Right cardiac atrium (tissue), 5 donors: ENCODE results near the gene PDE4D. TPM values are rescaled to one million over a fixed set of nuclear protein-coding genes. Genes with fewer than 3 reads are reported as not detected.
A peak's percentile ranks its signal among the peaks of the same experiment; 100 is the strongest.

ENCODE experiments used
- ATAC-seq, 2 donors: fragments of 200-7000 bp; cut with Tn5 transposase; one replicate each; pipeline versions ENCODE4 v1.8.0 to v1.9.1; 2020; ENCODE audit warnings: moderate library complexity in 2 of 2, mild to moderate bottlenecking in 1 of 2
- DNase-seq, 3 donors: peaks; one replicate each; pipeline ENCODE4 v3.0.0-alpha.2; 2020
- H3K27ac ChIP-seq: one replicate; pipeline ENCODE4 v1.5.1; 2013; ENCODE audit warnings: mild to moderate bottlenecking, low read length, control low read depth, moderate library complexity
- H3K27me3 ChIP-seq: one replicate; pipeline ENCODE4 v1.6.1; 2013; ENCODE audit not compliant: control insufficient read depth, insufficient read depth
- H3K4me1 ChIP-seq: one replicate; pipeline ENCODE4 v1.6.1; 2013; ENCODE audit warnings: low read length; ENCODE audit not compliant: control insufficient read depth, insufficient read depth
- H3K4me3 ChIP-seq: one replicate; pipeline ENCODE4 v1.5.1; 2013; ENCODE audit warnings: low read length, control low read depth
- H3K9me3 ChIP-seq: one replicate; pipeline ENCODE4 v1.6.1; 2013; ENCODE audit warnings: low read length; ENCODE audit not compliant: control insufficient read depth
- WGBS: extraction: QIAGEN DNeasy Blood & Tissue Kit; methylation state at CpG from one replicate; pipeline ENCODE4 v1.1.7; 2013; 5-methylcytosine and 5-hydroxymethylcytosine counted together
- intact Hi-C, 4 donors: fragments of 100-400 bp; cut with DNase I; formaldehyde crosslinking; loops; one replicate each; pipeline versions ENCODE4 v1.11.0 to v1.14.0; 2022 to 2023
- polyA plus RNA-seq: library from polyadenylated mRNA; stranded (reverse); fragments of 200-250 nt; gene quantifications from one replicate; pipeline ENCODE4 v1.2.3, GENCODE V29; 2013
- total RNA-seq, 4 donors: library from RNA; stranded (reverse); fragmentation: NEBNext Ultra II Directional; extraction: Animal tissue kit (Norgen Biotek cat#: 25700); gene quantifications; one replicate each; pipeline ENCODE4 v1.2.1, GENCODE V29; 2021
- donor health status: healthy with polysubstance abuse.
- donor health status: DM: no; HTN: yes; CAD: no.
- donor health status: DM: no; HTN: no; CAD: no.
- donor health status: DM: no; HTN: yes; CAD: no; lungs with severe emphysema.
- donor health status: DM: yes; HTN: yes; CAD: no.

Gene PDE4D
- total and polyA plus RNA-seq, 5 donors = 13.2 to 104 (median 38.8) TPM

GRCh38 chr5:59799668-59800346 is 93.7 kb downstream of the PDE4D start:
- ATAC-seq (peak; percentile 73 to 74), DNase-seq (no peak)
- Histone ChIP-seq H3K9me3 (no peaks in the 10 kb centered on the region), H3K4me1 (peaks cover 2% of the 10 kb centered on the region), H3K4me3 (peak overlapping the region; percentile 15), H3K27ac (no peak overlapping the region), H3K27me3 (no peaks in the 10 kb centered on the region)
- intact Hi-C loops = loop anchor here in 3 of 4 donors (5.0 to 10.0 kb wide), 4 partner anchors 125 to 413 kb away; no protein-coding TSS in a partner anchor
- WGBS = 16% methylated on average over 6 of the region's 6 CpGs

GRCh38 chr5:59798862-59799667 is 94.5 kb downstream of the PDE4D start:
- 30% methylated on average over 5 of the region's 5 CpGs for WGBS
- Histone ChIP-seq H3K27ac (no peak overlapping the region), H3K27me3 (no peaks in the 10 kb centered on the region), H3K9me3 (no peaks in the 10 kb centered on the region), H3K4me3 (peak overlapping the region; percentile 15), H3K4me1 (peaks cover 2% of the 10 kb centered on the region)
- intact Hi-C loops = loop anchor here in 3 of 4 donors (5.0 to 10.0 kb wide), 3 partner anchors 124 to 412 kb away; no protein-coding TSS in a partner anchor
- ATAC-seq (peak; percentile 55 to 78), DNase-seq (peak in 2 of 3 donors; percentile 12 to 55)

GRCh38 chr5:59795141-59795540 is 98.4 kb downstream of the PDE4D start:
- ATAC-seq (no peak), DNase-seq (no peak)
- H3K4me1 ChIP-seq = peaks cover 2% of the 10 kb centered on the region
- no peak overlapping the region for H3K4me3 ChIP-seq
- no peak overlapping the region for H3K27ac ChIP-seq
- no peaks in the 10 kb centered on the region for H3K9me3 ChIP-seq
- H3K27me3 ChIP-seq = no peaks in the 10 kb centered on the region
- 69% methylated on average over 4 of the region's 4 CpGs for WGBS
- intact Hi-C loops = loop anchor here in 3 of 4 donors (5.0 to 10.0 kb wide), 3 partner anchors 120 to 408 kb away; no protein-coding TSS in a partner anchor

- no peaks in the 10 kb centered on the region for H3K9me3 ChIP-seq
- WGBS = 61% methylated on average over 6 of the region's 6 CpGs
- no peak overlapping the region for H3K4me3 ChIP-seq
- ATAC-seq (peak in 1 of 2 donors; percentile 28), DNase-seq (peak; percentile 62 to 75 (median 65))
- intact Hi-C loops = loop anchor here in 1 of 4 donors (10.0 kb wide), 1 partner anchor 118 kb away; no protein-coding TSS in a partner anchor
- no peak overlapping the region for H3K27ac ChIP-seq
- H3K27me3 ChIP-seq = no peaks in the 10 kb centered on the region
- H3K4me1 ChIP-seq = no peaks in the 10 kb centered on the region
Measured at GRCh38 chr5:59792983-59793585, 100.4 kb downstream of the PDE4D start.

GRCh38 chr5:59791617-59792016 is 101.9 kb downstream of the PDE4D start:
- DNase-seq (no peak), ATAC-seq (no peak)
- H3K4me1 ChIP-seq = no peaks in the 10 kb centered on the region
- whole genome bisulfite sequencing = 90% methylated on average over 3 of the region's 3 CpGs
- no peaks in the 10 kb centered on the region for H3K9me3 ChIP-seq
- H3K27ac ChIP-seq = no peak overlapping the region
- intact Hi-C loops = loop anchor here in 1 of 4 donors (10.0 kb wide), 1 partner anchor 117 kb away; no protein-coding TSS in a partner anchor
- H3K4me3 ChIP-seq = no peak overlapping the region
- H3K27me3 ChIP-seq = no peaks in the 10 kb centered on the region

GRCh38 chr5:59790776-59791475 is 102.6 kb downstream of the PDE4D start:
- intact Hi-C loops = loop anchor here in 1 of 4 donors (10.0 kb wide), 1 partner anchor 116 kb away; no protein-coding TSS in a partner anchor
- peak; percentile 57 to 89 for ATAC-seq

GRCh38 chr5:59790376-59790775 is 103.2 kb downstream of the PDE4D start:
- H3K9me3 ChIP-seq = no peaks in the 10 kb centered on the region
- WGBS = 62% methylated on average over 7 of the region's 7 CpGs
- ATAC-seq (peak; percentile 26 to 86), DNase-seq (no peak)
- H3K4me1 ChIP-seq = no peaks in the 10 kb centered on the region
- no peak overlapping the region for H3K27ac ChIP-seq
- H3K4me3 ChIP-seq = no peak overlapping the region
- intact Hi-C loops = loop anchor here in 1 of 4 donors (10.0 kb wide), 1 partner anchor 116 kb away; no protein-coding TSS in a partner anchor
- no peaks in the 10 kb centered on the region for H3K27me3 ChIP-seq

More at GRCh38 chr5:59790776-59791475, 102.6 kb downstream of the PDE4D start:
- Histone ChIP-seq H3K27ac (no peak overlapping the region), H3K9me3 (no peaks in the 10 kb centered on the region), H3K4me1 (no peaks in the 10 kb centered on the region), H3K27me3 (no peaks in the 10 kb centered on the region), H3K4me3 (no peak overlapping the region)
- 69% methylated on average over 9 of the region's 9 CpGs for WGBS
- peak in 2 of 3 donors; percentile 24 to 41 for DNase-seq

- H3K27ac ChIP-seq = no peak overlapping the region
- intact Hi-C loops = loop anchor here in 1 of 4 donors (10.0 kb wide), 1 partner anchor 115 kb away; no protein-coding TSS in a partner anchor
- no peaks in the 10 kb centered on the region for H3K9me3 ChIP-seq
- H3K4me1 ChIP-seq = no peaks in the 10 kb centered on the region
- H3K27me3 ChIP-seq = no peaks in the 10 kb centered on the region
- no peak for DNase-seq
- peak in 1 of 2 donors; percentile 62 for ATAC-seq
- H3K4me3 ChIP-seq = no peak overlapping the region
- WGBS = 51% methylated on average over 2 of the region's 2 CpGs
Measured at GRCh38 chr5:59789894-59790293, 103.6 kb downstream of the PDE4D start.

- WGBS = 83% methylated on average over 2 of the region's 2 CpGs
- H3K27me3 ChIP-seq = no peaks in the 10 kb centered on the region
- H3K4me1 ChIP-seq = no peaks in the 10 kb centered on the region
- ATAC-seq = no peak
- intact Hi-C loops = no loop called here
- no peaks in the 10 kb centered on the region for H3K9me3 ChIP-seq
- no peak for DNase-seq
- H3K4me3 ChIP-seq = no peak overlapping the region
- H3K27ac ChIP-seq = no peak overlapping the region
Measured at GRCh38 chr5:59789197-59789596, 104.3 kb downstream of the PDE4D start.

GRCh38 chr5:59786334-59786805 is 107.2 kb downstream of the PDE4D start:
- no peak overlapping the region for H3K27ac ChIP-seq
- H3K4me3 ChIP-seq = no peak overlapping the region
- ATAC-seq (no peak), DNase-seq (no peak)
- H3K4me1 ChIP-seq = no peaks in the 10 kb centered on the region
- WGBS = 69% methylated on average over 6 of the region's 6 CpGs
- intact Hi-C loops = no loop called here
- no peaks in the 10 kb centered on the region for H3K27me3 ChIP-seq
- no peaks in the 10 kb centered on the region for H3K9me3 ChIP-seq
